OCI-LY1 (cell line): Measurements from ENCODE around the gene CEP57L1.

Experiments used
- EZH2 ChIP-seq: fragments of 200-600 bp; sonication (generic), shearing (Covaris generic); IDR thresholded peaks from 2 replicates; pipeline ENCODE4 v1.8.0; 2017; ENCODE audit warnings: borderline replicate concordance, mixed run types, mild to moderate bottlenecking, antibody characterized with exemption, low read length, moderate library complexity, mixed read lengths
- TF ChIP-seq, protein P1 (sequence below): fragments of 200-600 bp; sonication (generic), shearing (Covaris generic); IDR thresholded peaks from 2 replicates; pipeline ENCODE4 v1.5.1; 2017; ENCODE audit warnings: mild to moderate bottlenecking, antibody characterized with exemption, low read length, moderate library complexity, mixed read lengths

DNA sequence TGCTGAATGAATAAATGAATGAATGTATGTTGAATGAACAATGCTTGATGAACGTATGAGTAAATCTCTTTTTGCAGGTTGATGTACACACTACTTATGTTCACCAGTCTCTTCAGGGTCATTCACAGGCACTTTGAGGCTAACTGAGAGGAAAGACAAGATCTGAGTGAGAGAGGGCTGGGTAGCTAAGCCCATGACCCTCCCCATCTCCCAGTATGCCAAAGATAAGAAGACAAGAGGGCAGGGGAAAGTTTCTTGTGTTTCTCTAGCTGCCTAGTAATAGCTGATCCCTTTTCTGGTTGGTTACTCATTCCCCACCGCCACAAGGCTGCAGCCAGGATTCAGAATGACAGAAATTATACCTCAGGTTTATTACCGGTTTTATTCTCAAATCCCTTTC lies 90.7 kb downstream of the CEP57L1 start:
- TF ChIP-seq, protein P1, sequence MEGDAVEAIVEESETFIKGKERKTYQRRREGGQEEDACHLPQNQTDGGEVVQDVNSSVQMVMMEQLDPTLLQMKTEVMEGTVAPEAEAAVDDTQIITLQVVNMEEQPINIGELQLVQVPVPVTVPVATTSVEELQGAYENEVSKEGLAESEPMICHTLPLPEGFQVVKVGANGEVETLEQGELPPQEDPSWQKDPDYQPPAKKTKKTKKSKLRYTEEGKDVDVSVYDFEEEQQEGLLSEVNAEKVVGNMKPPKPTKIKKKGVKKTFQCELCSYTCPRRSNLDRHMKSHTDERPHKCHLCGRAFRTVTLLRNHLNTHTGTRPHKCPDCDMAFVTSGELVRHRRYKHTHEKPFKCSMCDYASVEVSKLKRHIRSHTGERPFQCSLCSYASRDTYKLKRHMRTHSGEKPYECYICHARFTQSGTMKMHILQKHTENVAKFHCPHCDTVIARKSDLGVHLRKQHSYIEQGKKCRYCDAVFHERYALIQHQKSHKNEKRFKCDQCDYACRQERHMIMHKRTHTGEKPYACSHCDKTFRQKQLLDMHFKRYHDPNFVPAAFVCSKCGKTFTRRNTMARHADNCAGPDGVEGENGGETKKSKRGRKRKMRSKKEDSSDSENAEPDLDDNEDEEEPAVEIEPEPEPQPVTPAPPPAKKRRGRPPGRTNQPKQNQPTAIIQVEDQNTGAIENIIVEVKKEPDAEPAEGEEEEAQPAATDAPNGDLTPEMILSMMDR, result no peak
- no peak for TF ChIP-seq EZH2
